NCI-H2196 (cell line): ENCODE measurements around the gene GNGT1.
"Not testable (repeated sequence)": the region's sequence is repeated elsewhere in the genome, so short reads cannot be mapped to it uniquely, and the experiment has no call there.

Experiments used
- DNase-seq: peaks from one replicate; lab custom pipeline; 2025; ENCODE audit not compliant: unreplicated experiment; lab: John Stamatoyannopoulos, UW

Gene GNGT1

GRCh38 chr7:93902777-93903423 is 3.5 kb upstream of the GNGT1 start:
- no peak for DNase-seq

GRCh38 chr7:93910076-93910994 is 4.0 kb downstream of the GNGT1 start:
- no peak for DNase-seq

GRCh38 chr7:93911242-93911641 is 4.9 kb downstream of the GNGT1 start:
- DNase-seq = not testable (repeated sequence)

GRCh38 chr7:93911661-93912060 is 5.3 kb downstream of the GNGT1 start:
- DNase-seq = not testable (repeated sequence)

GRCh38 chr7:93913197-93913596 is 6.8 kb downstream of the GNGT1 start:
- no peak for DNase-seq

- DNase-seq = no peak
Measured at GRCh38 chr7:93914581-93915066, 8.3 kb downstream of the GNGT1 start.

GRCh38 chr7:93915206-93915842 is 9.0 kb downstream of the GNGT1 start:
- not testable (repeated sequence) for DNase-seq

GRCh38 chr7:93915888-93916287 is 9.5 kb downstream of the GNGT1 start:
- DNase-seq = not testable (repeated sequence)

- not testable (repeated sequence) for DNase-seq
Measured at GRCh38 chr7:93916315-93916714, 9.9 kb downstream of the GNGT1 start.

- DNase-seq = no peak
Measured at GRCh38 chr7:93920496-93921182, 14.3 kb downstream of the GNGT1 start.

GRCh38 chr7:93921186-93921585 is 14.8 kb downstream of the GNGT1 start:
- no peak for DNase-seq

- no peak for DNase-seq
Measured at GRCh38 chr7:93921607-93922566, 15.5 kb downstream of the GNGT1 start, which contains the start of gene GNG11. Gene GNG11 (plus strand): TSS chr7:93921735. CDS start chr7:93922138, 403 bp downstream.

GRCh38 chr7:93923296-93923695 is 16.9 kb downstream of the GNGT1 start:
- DNase-seq = no peak

GRCh38 chr7:93923942-93924341 is 17.6 kb downstream of the GNGT1 start:
- DNase-seq = no peak

GRCh38 chr7:93926800-93927199 is 20.4 kb downstream of the GNGT1 start:
- DNase-seq = no peak

- DNase-seq = no peak
Measured at GRCh38 chr7:93927585-93927984, 21.2 kb downstream of the GNGT1 start.

- no peak for DNase-seq
Measured at GRCh38 chr7:93931655-93932054, 25.3 kb downstream of the GNGT1 start.

- no peak for DNase-seq
Measured at GRCh38 chr7:93933156-93933555, 26.8 kb downstream of the GNGT1 start.

- no peak for DNase-seq
Measured at GRCh38 chr7:93935102-93935501, 28.7 kb downstream of the GNGT1 start.

- no peak for DNase-seq
Measured at GRCh38 chr7:93937818-93938217, 31.5 kb downstream of the GNGT1 start.
